Activated naive CD8-positive, alpha-beta T cell treated with anti-CD3 and anti-CD28 coated beads, Interleukin-2, amount 50 U/mL, for 16 hours (primary cell): ENCODE results near the gene RAD51B.

Source experiments
- DNase-seq: peaks from one replicate; pipeline ENCODE4 v3.0.0-alpha.2; 2020; ENCODE audit warnings: low read depth, low spot score

The RAD51B gene

GRCh38 chr14:68714991-68715924 is 895.7 kb downstream of the RAD51B start:
- DNase-seq: no peak

GRCh38 chr14:68716698-68717097 is 897.1 kb downstream of the RAD51B start:
- DNase-seq: no peak

GRCh38 chr14:68718023-68718990 is 898.7 kb downstream of the RAD51B start:
- DNase-seq: no peak

- no peak for DNase-seq
Observed at GRCh38 chr14:68719634-68720384, 900.2 kb downstream of the RAD51B start.

- DNase-seq: no peak
Observed at GRCh38 chr14:68722186-68722585, 902.6 kb downstream of the RAD51B start.

GRCh38 chr14:68722968-68723566 is 903.5 kb downstream of the RAD51B start:
- DNase-seq: no peak

GRCh38 chr14:68723808-68724268 is 904.3 kb downstream of the RAD51B start:
- DNase-seq: no peak

- no peak for DNase-seq
Observed at GRCh38 chr14:68724914-68725313, 905.3 kb downstream of the RAD51B start.

GRCh38 chr14:68726093-68726695 is 906.6 kb downstream of the RAD51B start:
- no peak for DNase-seq

- no peak for DNase-seq
Observed at GRCh38 chr14:68727315-68728047, 907.9 kb downstream of the RAD51B start.

- no peak for DNase-seq
Observed at GRCh38 chr14:68728342-68729106, 908.9 kb downstream of the RAD51B start.

- no peak for DNase-seq
Observed at GRCh38 chr14:68729556-68729955, 910.0 kb downstream of the RAD51B start.

GRCh38 chr14:68730348-68730747 is 910.8 kb downstream of the RAD51B start:
- DNase-seq: no peak

- no peak for DNase-seq
Observed at GRCh38 chr14:68730811-68731425, 911.3 kb downstream of the RAD51B start.

- no peak for DNase-seq
Observed at GRCh38 chr14:68733086-68733914, 913.7 kb downstream of the RAD51B start.

GRCh38 chr14:68734231-68734732 is 914.7 kb downstream of the RAD51B start:
- no peak for DNase-seq

GRCh38 chr14:68735856-68736255 is 916.3 kb downstream of the RAD51B start:
- no peak for DNase-seq

GRCh38 chr14:68736471-68736871 is 916.9 kb downstream of the RAD51B start:
- DNase-seq: no peak
